ENCODE measurements around the gene TBCD.

TBCD gene

DNA sequence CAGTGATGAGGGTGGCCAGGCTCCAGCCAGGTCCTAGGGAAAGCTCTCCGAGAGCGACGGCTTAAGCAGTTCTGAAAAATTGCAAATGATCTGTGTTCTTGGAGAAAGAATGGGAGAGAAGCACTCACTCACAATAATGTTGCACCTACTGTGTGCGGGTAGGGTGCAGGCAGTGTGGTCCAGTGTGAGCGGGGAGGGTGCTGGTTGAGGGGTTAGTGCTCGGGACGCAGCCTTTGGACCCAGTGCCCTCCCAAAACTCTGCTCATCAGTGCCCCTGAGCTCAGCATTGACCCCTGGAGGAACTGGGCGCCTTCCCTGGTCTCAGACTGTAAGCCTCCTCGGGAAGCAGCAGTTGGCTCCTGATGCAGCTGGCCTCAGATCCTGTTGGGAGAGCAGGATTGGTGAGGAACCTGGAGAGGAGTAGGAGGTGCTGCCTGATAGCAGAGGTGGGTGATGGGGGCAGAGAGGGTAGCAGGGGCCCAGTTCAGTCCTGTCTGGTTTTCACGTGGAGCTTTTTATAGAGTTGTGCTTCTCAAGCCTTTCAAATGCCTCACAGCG lies 111.6 kb downstream of the TBCD start:
- no peak overlapping the region for H3K4me3 ChIP-seq (ENCODE audit: low read depth, low read length)
- DNase-seq = no peak
- no peaks in the 10 kb centered on the region for H3K9me3 ChIP-seq
- no peaks in the 10 kb centered on the region for H3K27me3 ChIP-seq
- no peaks in the 10 kb centered on the region for H3K36me3 ChIP-seq
- TF ChIP-seq, protein P1, sequence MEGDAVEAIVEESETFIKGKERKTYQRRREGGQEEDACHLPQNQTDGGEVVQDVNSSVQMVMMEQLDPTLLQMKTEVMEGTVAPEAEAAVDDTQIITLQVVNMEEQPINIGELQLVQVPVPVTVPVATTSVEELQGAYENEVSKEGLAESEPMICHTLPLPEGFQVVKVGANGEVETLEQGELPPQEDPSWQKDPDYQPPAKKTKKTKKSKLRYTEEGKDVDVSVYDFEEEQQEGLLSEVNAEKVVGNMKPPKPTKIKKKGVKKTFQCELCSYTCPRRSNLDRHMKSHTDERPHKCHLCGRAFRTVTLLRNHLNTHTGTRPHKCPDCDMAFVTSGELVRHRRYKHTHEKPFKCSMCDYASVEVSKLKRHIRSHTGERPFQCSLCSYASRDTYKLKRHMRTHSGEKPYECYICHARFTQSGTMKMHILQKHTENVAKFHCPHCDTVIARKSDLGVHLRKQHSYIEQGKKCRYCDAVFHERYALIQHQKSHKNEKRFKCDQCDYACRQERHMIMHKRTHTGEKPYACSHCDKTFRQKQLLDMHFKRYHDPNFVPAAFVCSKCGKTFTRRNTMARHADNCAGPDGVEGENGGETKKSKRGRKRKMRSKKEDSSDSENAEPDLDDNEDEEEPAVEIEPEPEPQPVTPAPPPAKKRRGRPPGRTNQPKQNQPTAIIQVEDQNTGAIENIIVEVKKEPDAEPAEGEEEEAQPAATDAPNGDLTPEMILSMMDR (IDR thresholded peaks at IDR 0.05; ENCODE audit: low read depth, low read length) = no peak
- peaks cover 46% of the 10 kb centered on the region for H3K4me1 ChIP-seq

DNA sequence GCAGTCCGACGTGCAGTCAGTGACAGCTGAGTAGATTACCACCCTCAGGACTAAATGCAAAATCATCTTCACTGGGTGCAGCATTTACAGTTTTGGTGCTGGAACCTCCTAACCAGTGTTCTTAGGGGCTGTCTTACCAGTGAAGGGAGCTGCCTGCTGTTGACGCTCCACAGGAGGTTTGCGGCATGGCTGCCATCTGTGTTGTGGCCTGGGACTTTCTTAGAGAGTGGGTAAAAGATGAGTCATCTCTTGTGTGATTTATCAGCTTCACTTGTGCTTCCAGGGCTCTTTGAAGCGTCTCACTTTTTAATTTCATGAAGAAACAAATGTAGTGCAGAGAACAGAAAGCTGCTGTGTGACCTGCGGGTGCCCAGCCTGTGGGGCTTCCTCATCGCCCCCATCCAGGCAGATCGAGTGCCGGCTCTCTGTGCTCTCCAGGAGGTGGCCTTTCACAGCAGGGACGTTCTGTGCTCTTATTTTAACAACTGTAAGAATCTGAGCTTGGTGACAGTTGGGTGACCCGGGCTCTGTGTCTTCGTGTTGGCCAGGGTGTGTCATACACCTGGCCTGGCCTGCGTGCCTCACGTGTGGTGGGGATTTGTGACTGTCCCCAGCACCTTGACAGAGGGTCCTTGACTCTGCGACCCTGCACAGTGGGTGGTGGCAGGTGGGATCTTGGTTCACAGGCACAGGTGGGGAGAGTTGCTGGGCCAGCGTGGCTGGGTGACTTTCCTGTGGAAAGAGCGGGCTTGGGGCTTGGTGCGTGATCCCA lies 112.3 kb downstream of the TBCD start:
- H3K4me1 ChIP-seq = peaks cover 46% of the 10 kb centered on the region
- TF ChIP-seq, protein P1 (IDR thresholded peaks at IDR 0.05; ENCODE audit: low read depth, low read length) = no peak
- H3K4me3 ChIP-seq (ENCODE audit: low read depth, low read length) = no peak overlapping the region
- peak; percentile 67 for DNase-seq
- H3K9me3 ChIP-seq = no peaks in the 10 kb centered on the region
- H3K27me3 ChIP-seq = no peaks in the 10 kb centered on the region
- no peaks in the 10 kb centered on the region for H3K36me3 ChIP-seq

- no peak for DNase-seq
- H3K4me1 ChIP-seq = peaks cover 42% of the 10 kb centered on the region
- TF ChIP-seq, protein P1 (IDR thresholded peaks at IDR 0.05; ENCODE audit: low read depth, low read length) = no peak
Measured at GRCh38 chr17:82864713-82865248, 112.9 kb downstream of the TBCD start.

DNA sequence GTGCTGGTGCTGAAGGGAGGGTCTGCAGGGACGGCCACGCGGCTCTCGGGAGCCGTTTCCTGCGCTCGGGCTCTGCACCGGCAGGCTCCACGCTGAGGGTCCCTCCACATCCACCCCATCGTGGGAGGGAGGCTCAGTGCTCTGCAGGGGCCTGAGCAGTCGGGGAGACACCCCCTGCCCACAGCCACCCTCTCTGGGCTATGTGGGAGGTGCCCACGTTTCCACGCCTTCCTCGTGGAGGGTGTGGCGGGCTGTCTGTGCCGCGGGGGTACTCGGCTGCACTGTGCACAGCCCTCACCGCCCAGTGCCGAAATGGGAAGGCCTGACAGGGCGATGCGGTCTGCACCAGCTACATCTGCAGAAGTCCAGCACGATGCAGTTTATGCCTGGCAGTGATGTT lies 113.4 kb downstream of the TBCD start:
- no peak overlapping the region for H3K4me3 ChIP-seq (ENCODE audit: low read depth, low read length)
- TF ChIP-seq, protein P1 (IDR thresholded peaks at IDR 0.05; ENCODE audit: low read depth, low read length) = no peak
- no peak for DNase-seq

More at GRCh38 chr17:82864713-82865248, 112.9 kb downstream of the TBCD start:
- no peak overlapping the region for H3K4me3 ChIP-seq (ENCODE audit: low read depth, low read length)
- H3K27me3 ChIP-seq = no peaks in the 10 kb centered on the region
- H3K9me3 ChIP-seq = no peaks in the 10 kb centered on the region
- no peaks in the 10 kb centered on the region for H3K36me3 ChIP-seq

DNA sequence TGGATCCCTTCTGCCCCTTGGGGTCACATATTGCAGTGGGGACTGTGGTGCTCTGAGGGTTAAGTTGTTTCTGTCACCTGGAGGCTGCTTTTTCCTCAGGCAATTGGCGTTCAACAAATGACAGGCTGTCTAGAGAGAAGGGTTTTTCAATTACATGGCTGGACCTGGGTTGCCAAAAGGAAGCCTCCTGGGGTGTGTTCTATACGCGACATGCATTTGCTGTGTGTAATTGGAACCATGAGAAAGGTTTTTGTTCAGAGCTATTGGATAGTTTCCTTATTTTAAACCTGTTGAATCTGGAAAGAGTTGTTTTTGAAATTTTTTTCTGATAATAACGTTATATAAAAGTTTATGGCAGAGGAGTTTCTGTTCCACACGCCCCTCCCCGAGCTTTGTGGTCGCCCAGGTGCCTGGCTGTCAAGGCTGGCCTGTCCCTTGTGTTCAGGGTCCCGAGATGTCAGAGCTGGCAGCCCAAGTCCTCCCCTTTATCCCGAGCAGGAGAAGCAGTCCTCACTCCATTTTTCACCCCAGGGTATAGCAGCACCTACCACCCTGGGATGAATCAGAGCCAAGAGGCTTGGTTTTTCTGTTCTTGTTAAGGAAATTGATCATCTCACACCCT lies 114.0 kb downstream of the TBCD start:
- TF ChIP-seq, protein P1 (IDR thresholded peaks at IDR 0.05; ENCODE audit: low read depth, low read length) = no peak
- Histone ChIP-seq H3K4me1 (peaks cover 36% of the 10 kb centered on the region), H3K27me3 (no peaks in the 10 kb centered on the region), H3K9me3 (no peaks in the 10 kb centered on the region), H3K36me3 (peaks cover 3% of the 10 kb centered on the region), H3K4me3 (ENCODE audit: low read depth, low read length) (no peak overlapping the region)
- no peak for DNase-seq

More for the DNA sequence above, 113.4 kb downstream of the TBCD start:
- H3K9me3 ChIP-seq = no peaks in the 10 kb centered on the region
- no peaks in the 10 kb centered on the region for H3K27me3 ChIP-seq
- H3K4me1 ChIP-seq = peaks cover 37% of the 10 kb centered on the region
- peaks cover 2% of the 10 kb centered on the region for H3K36me3 ChIP-seq
